HepG2 (cell line): ENCODE results near the gene MAP3K1. TPM values are rescaled to one million over a fixed set of nuclear protein-coding genes. Genes with fewer than 3 reads are reported as not detected.
A peak's percentile ranks its signal among the peaks of the same experiment; 100 is the strongest.

Experiments
- ASH2L ChIP-seq: fragments of 300-600, 200-600 bp; sonication (generic); IDR thresholded peaks from 2 replicates; pipeline ENCODE4 v1.7.0; 2017; ENCODE audit warnings: low read depth, mild to moderate bottlenecking, moderate library complexity, mixed read lengths, low read length; ENCODE audit not compliant: insufficient read length
- ATF5 ChIP-seq: sonication (generic); formaldehyde crosslinking; IDR thresholded peaks from 2 replicates; pipeline ENCODE4 v1.4.0; 2020; ENCODE audit warnings: mild to moderate bottlenecking, low read depth, missing genetic modification reagents
- ATF6 ChIP-seq: sonication (generic); formaldehyde crosslinking; conservative IDR thresholded peaks from 2 replicates; pipeline ENCODE4 v1.4.0; 2020; ENCODE audit warnings: missing genetic modification reagents
- CENPT ChIP-seq: sonication (generic); formaldehyde crosslinking; IDR thresholded peaks from 2 replicates; pipeline ENCODE4 v1.8.0; 2022; ENCODE audit warnings: low read depth, mild to moderate bottlenecking, moderate library complexity, missing genetic modification reagents
- GABPB1 ChIP-seq: IDR thresholded peaks from 2 replicates; pipeline ENCODE4 v1.6.1; 2016; ENCODE audit warnings: mild to moderate bottlenecking, missing genetic modification reagents, moderate library complexity, missing compliant biosample characterization
- HES4 ChIP-seq: sonication (generic); formaldehyde crosslinking; IDR thresholded peaks from 2 replicates; pipeline ENCODE4 v1.9.0; 2021; ENCODE audit warnings: mild to moderate bottlenecking, missing genetic modification reagents, borderline replicate concordance
- MED1 ChIP-seq: sonication (generic); formaldehyde crosslinking; IDR thresholded peaks from 2 replicates; pipeline ENCODE4 v1.4.0; 2020; ENCODE audit warnings: missing genetic modification reagents
- MLLT10 ChIP-seq: sonication (generic); formaldehyde crosslinking; IDR thresholded peaks from 2 replicates; pipeline ENCODE4 v1.4.0; 2020; ENCODE audit warnings: missing genetic modification reagents
- NCOA5 ChIP-seq: sonication (generic); formaldehyde crosslinking; IDR thresholded peaks from 2 replicates; pipeline ENCODE4 v1.4.0; 2020; ENCODE audit warnings: missing genetic modification reagents
- NONO ChIP-seq, 2 experiments: fragments of 450-650 bp in 1 of 2; sonication (generic) in 1 of 2; formaldehyde crosslinking in 1 of 2; IDR thresholded peaks in 1 of 2; conservative IDR thresholded peaks in 1 of 2; 2 replicates each; pipeline versions ENCODE4 v1.6.1 to v1.8.0; 2017 to 2022; ENCODE audit warnings: mild to moderate bottlenecking in 1 of 2, missing genetic modification reagents in 1 of 2, moderate library complexity in 1 of 2
- SP5 ChIP-seq: IDR thresholded peaks from 2 replicates; pipeline ENCODE4 v1.6.1; 2016; ENCODE audit warnings: low read depth, borderline replicate concordance
- SRY ChIP-seq: sonication (generic); formaldehyde crosslinking; IDR thresholded peaks from 2 replicates; pipeline ENCODE4 v1.8.0; 2022; ENCODE audit warnings: mild to moderate bottlenecking, missing genetic modification reagents
- XRCC5 ChIP-seq: fragments of 200-400 bp; formaldehyde crosslinking; optimal IDR thresholded peaks from 2 replicates; pipeline ENCODE3; 2017; ENCODE audit warnings: mild to moderate bottlenecking, low read length
- ZBTB7A ChIP-seq: sonication (generic); formaldehyde crosslinking; IDR thresholded peaks from 2 replicates; pipeline ENCODE4 v1.8.0; 2022; ENCODE audit warnings: mild to moderate bottlenecking, missing genetic modification reagents
- ZNF235 ChIP-seq: sonication (generic); formaldehyde crosslinking; IDR thresholded peaks from 2 replicates; pipeline ENCODE4 v1.8.1; 2023; ENCODE audit warnings: mild to moderate bottlenecking, missing genetic modification reagents, borderline replicate concordance
- ZNF3 ChIP-seq: IDR thresholded peaks from 2 replicates; pipeline ENCODE4 v1.7.0; 2017; ENCODE audit warnings: inconsistent platforms
- ZNF318 ChIP-seq: sonication (generic); formaldehyde crosslinking; IDR thresholded peaks from 2 replicates; pipeline ENCODE4 v1.4.0; 2020; ENCODE audit warnings: mild to moderate bottlenecking, missing genetic modification reagents
- ZNF331 ChIP-seq: sonication (generic); formaldehyde crosslinking; IDR thresholded peaks from 2 replicates; pipeline ENCODE4 v1.4.0; 2020; ENCODE audit warnings: missing genetic modification reagents
- polyA plus RNA-seq, 8 experiments: library from polyadenylated mRNA; depleted of rRNA in 3 of 8; stranded (reverse) in 7 of 8; unstranded in 1 of 8; fragments of >200 nt; fragmentation: Illumina TruSeq in 4 of 8; extraction: Trizol in 4 of 8; gene quantifications; 2 replicates each; pipeline versions ENCODE4 v1.2.1 to v1.2.3, GENCODE V29; 2011 to 2016; ENCODE audit warnings: low read depth in 4 of 8, missing spikeins in 1 of 8, mixed read lengths in 1 of 8; ENCODE audit not compliant: insufficient read depth in 1 of 8
- total RNA-seq, 5 experiments: library from RNA; depleted of rRNA; stranded (reverse); fragments of >200 nt; fragmentation: Illumina TruSeq; extraction: Trizol; gene quantifications; 2 replicates each; pipeline ENCODE4 v1.2.3, GENCODE V29; 2016; ENCODE audit warnings: low read depth in 1 of 5

MAP3K1 gene
- total and polyA plus RNA-seq, 2 of the 13 experiments (the other 11 are each of a cell fraction or from before 2014, with no cell fraction given): 16.4 to 30.3 TPM

GRCh38 chr5:56814963-56815657, at the start of gene MAP3K1 (continued):
- no peak for TF ChIP-seq ATF6 (CRISPR knock-in tag)
- TF ChIP-seq HES4: 0 out of 2 replicates have a peak, but pooled peaks have one; percentile 23
- peak; percentile 54; the same call in 1 of the 2 replicates for TF ChIP-seq GABPB1 (CRISPR knock-in tag)
- TF ChIP-seq ATF5 (CRISPR knock-in tag): no peak
- peak; percentile 58; the same call in 1 of the 2 replicates for TF ChIP-seq MED1 (CRISPR knock-in tag)
- TF ChIP-seq ZNF331 (CRISPR knock-in tag): peak; percentile 57; the same call in 1 of the 2 replicates
- TF ChIP-seq CENPT (CRISPR knock-in tag): no peak
- no peak for TF ChIP-seq NONO (IDR thresholded peaks at IDR 0.05)
- peak; percentile 16; the same call in 1 of the 2 replicates for TF ChIP-seq NONO (CRISPR knock-in tag; conservative IDR thresholded peaks at IDR 0.05)
- no peak for TF ChIP-seq ZNF235 (CRISPR knock-in tag)
- TF ChIP-seq ZNF318 (CRISPR knock-in tag): no peak
- no peak for TF ChIP-seq XRCC5
- no peak for TF ChIP-seq NCOA5 (CRISPR knock-in tag)
- peak; percentile 40; the same call in 1 of the 2 replicates for TF ChIP-seq SP5 (CRISPR knock-in tag)
- peak; percentile 38; the same call in 1 of the 2 replicates for TF ChIP-seq ZBTB7A (CRISPR knock-in tag)
- TF ChIP-seq ZNF3 (CRISPR knock-in tag): peak; percentile 23; the same call in 1 of the 2 replicates
- peak; percentile 61; the same call in 1 of the 2 replicates for TF ChIP-seq SRY (CRISPR knock-in tag)
- peak; percentile 85 for TF ChIP-seq ASH2L
- TF ChIP-seq MLLT10 (CRISPR knock-in tag): no peak
